ENCODE data around the gene SPATC1L.
"Not testable (repeated sequence)": the region's sequence is repeated elsewhere in the genome, so short reads cannot be mapped to it uniquely, and the experiment has no call there.

The SPATC1L gene

GRCh38 chr21:46183337-46183909 is 836 bp downstream of the SPATC1L start:
- not testable (repeated sequence) for DNase-seq (ENCODE audit: low read depth)

- no peak for DNase-seq (ENCODE audit: low read depth)
Measured at GRCh38 chr21:46182548-46183336, 1.5 kb downstream of the SPATC1L start.

- DNase-seq (ENCODE audit: low read depth): no peak
Measured at GRCh38 chr21:46181953-46182547, 2.2 kb downstream of the SPATC1L start.

- DNase-seq (ENCODE audit: low read depth): no peak
Measured at GRCh38 chr21:46181436-46181835, 2.8 kb downstream of the SPATC1L start.

- no peak for DNase-seq (ENCODE audit: low read depth)
Measured at GRCh38 chr21:46180778-46181391, 3.4 kb downstream of the SPATC1L start.

- DNase-seq (ENCODE audit: low read depth): no peak
Measured at GRCh38 chr21:46180079-46180722, 4.1 kb downstream of the SPATC1L start.

- DNase-seq (ENCODE audit: low read depth): no peak
Measured at GRCh38 chr21:46179708-46180078, 4.6 kb downstream of the SPATC1L start.

- no peak for DNase-seq (ENCODE audit: low read depth)
Measured at GRCh38 chr21:46178961-46179360, 5.3 kb downstream of the SPATC1L start.

GRCh38 chr21:46176443-46177129 is 7.7 kb downstream of the SPATC1L start:
- DNase-seq (ENCODE audit: low read depth): not testable (repeated sequence)

- DNase-seq (ENCODE audit: low read depth): no peak
Measured at GRCh38 chr21:46173573-46173972, 10.7 kb downstream of the SPATC1L start.

- no peak for DNase-seq (ENCODE audit: low read depth)
Measured at GRCh38 chr21:46172863-46173528, 11.3 kb downstream of the SPATC1L start.

- DNase-seq (ENCODE audit: low read depth): no peak
Measured at GRCh38 chr21:46171996-46172862, 12.0 kb downstream of the SPATC1L start.

- DNase-seq (ENCODE audit: low read depth): no peak
Measured at GRCh38 chr21:46171585-46171984, 12.7 kb downstream of the SPATC1L start.

- not testable (repeated sequence) for DNase-seq (ENCODE audit: low read depth)
Measured at GRCh38 chr21:46170436-46171193, 13.6 kb downstream of the SPATC1L start.

- DNase-seq (ENCODE audit: low read depth): no peak
Measured at GRCh38 chr21:46168659-46169386, 15.4 kb downstream of the SPATC1L start.

- DNase-seq (ENCODE audit: low read depth): no peak
Measured at GRCh38 chr21:46168238-46168637, 16.0 kb downstream of the SPATC1L start.

GRCh38 chr21:46165098-46165497 is 19.2 kb downstream of the SPATC1L start:
- DNase-seq (ENCODE audit: low read depth): no peak

- DNase-seq (ENCODE audit: low read depth): no peak
Measured at GRCh38 chr21:46163380-46163779, 20.9 kb downstream of the SPATC1L start.
